Central memory CD8-positive, alpha-beta T cell (primary cell): ENCODE results near the gene USP20.
A peak's percentile ranks its signal among the peaks of the same experiment; 100 is the strongest.

Source experiments
- ATAC-seq: fragments of 150-1000 bp; cut with Tn5 transposase; replicated peaks from 2 replicates; pipeline ENCODE4 v1.10.0; 2022; ENCODE audit warnings: mild to moderate bottlenecking, moderate FRiP score, moderate number of reproducible peaks; ENCODE audit not compliant: poor library complexity, severe bottlenecking; ENCODE audit errors: extremely low read depth
- DNase-seq, 2 donors: peaks; one replicate each; pipeline ENCODE4 v3.0.0; 2021; ENCODE audit warnings: low spot score in 2 of 2
- H3K27ac Mint-ChIP-seq: one replicate; pipeline ENCODE4 v1.8.0; 2022; ENCODE audit warnings: low read depth, mild to moderate bottlenecking, moderate library complexity, mixed read lengths
- H3K27me3 Mint-ChIP-seq: one replicate; pipeline ENCODE4 v1.8.0; 2022; ENCODE audit warnings: mixed read lengths
- H3K36me3 Mint-ChIP-seq: one replicate; pipeline ENCODE4 v1.8.0; 2022; ENCODE audit warnings: mild to moderate bottlenecking, moderate library complexity, mixed read lengths; ENCODE audit not compliant: insufficient read depth
- H3K4me1 Mint-ChIP-seq: one replicate; pipeline ENCODE4 v1.8.0; 2022; ENCODE audit warnings: mixed read lengths
- H3K4me3 Mint-ChIP-seq: one replicate; pipeline ENCODE4 v1.8.0; 2022; ENCODE audit warnings: mild to moderate bottlenecking, moderate library complexity, mixed read lengths
- H3K9me3 Mint-ChIP-seq: one replicate; pipeline ENCODE4 v1.8.0; 2022; ENCODE audit warnings: mixed read lengths

USP20 gene

DNA sequence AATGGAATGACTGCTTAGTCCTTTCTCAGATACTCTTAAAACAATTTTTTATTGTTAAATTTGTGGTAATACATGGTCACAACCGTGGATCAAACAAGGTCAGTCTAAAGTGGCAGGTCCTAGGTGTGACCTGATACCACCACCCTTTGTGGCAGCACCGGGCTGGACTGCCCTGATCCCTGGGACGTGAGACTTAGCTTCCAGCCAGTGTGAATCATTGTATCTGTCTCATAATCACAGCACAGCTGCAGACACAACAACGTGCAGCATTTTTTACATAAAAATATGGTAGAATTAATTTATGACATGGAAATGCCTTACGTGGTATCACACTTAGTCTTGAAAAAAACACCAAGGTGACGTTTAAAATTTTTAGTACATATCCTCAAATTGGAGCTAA lies 24.5 kb upstream of the USP20 start:
- peaks cover 26% of the 10 kb centered on the region for H3K4me1 Mint-ChIP-seq
- no peaks in the 10 kb centered on the region for H3K9me3 Mint-ChIP-seq
- H3K4me3 Mint-ChIP-seq: no peak overlapping the region
- H3K27ac Mint-ChIP-seq: no peak overlapping the region
- peaks cover 46% of the 10 kb centered on the region for H3K36me3 Mint-ChIP-seq
- no peak for DNase-seq
- ATAC-seq: no peak
- no peaks in the 10 kb centered on the region for H3K27me3 Mint-ChIP-seq

DNA sequence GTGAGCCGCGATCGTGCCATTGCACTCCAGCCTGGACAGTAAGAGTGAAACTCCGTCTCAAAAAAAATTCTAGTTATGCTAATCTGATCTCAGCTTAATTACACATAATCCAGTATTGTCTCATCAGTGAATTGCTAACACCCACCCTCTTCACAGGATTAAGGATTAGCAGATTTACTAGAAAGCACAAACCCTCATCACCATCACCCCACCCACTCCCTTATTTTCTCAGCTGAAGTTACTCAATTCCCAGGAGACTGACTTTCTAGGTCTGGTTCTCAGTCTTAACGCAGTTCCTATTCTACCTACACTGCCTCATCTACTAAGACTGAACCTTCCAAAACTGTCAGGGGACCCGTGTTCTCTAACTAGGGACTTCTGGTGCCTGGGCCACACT lies 23.3 kb upstream of the USP20 start:
- Mint-ChIP-seq H3K4me3 (no peak overlapping the region), H3K4me1 (peaks cover 25% of the 10 kb centered on the region), H3K27ac (no peak overlapping the region), H3K36me3 (peaks cover 49% of the 10 kb centered on the region), H3K27me3 (no peaks in the 10 kb centered on the region), H3K9me3 (no peaks in the 10 kb centered on the region)
- DNase-seq (no peak), ATAC-seq (no peak)

DNA sequence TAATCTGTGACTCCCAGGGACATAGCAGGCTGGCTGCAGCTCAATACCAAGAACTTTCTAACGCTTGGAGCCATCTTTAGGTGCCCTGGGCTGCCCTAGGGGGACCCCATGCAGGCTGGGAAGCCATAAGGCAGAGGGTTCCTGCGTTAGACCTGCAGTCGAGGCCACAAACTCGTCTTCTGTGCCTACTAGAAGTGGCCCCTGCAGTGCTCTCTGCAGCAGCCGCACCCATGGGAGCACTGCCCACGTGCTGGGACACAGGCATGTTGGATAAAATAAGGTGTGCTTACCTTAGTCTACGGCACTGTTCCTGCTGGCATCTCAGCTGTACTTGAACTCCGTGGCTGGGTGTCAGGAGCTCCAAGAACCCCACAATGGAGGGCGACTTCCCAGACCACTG lies 22.9 kb upstream of the USP20 start:
- Mint-ChIP-seq H3K27ac (no peak overlapping the region), H3K4me3 (no peak overlapping the region), H3K4me1 (peaks cover 25% of the 10 kb centered on the region), H3K9me3 (no peaks in the 10 kb centered on the region), H3K36me3 (peaks cover 48% of the 10 kb centered on the region), H3K27me3 (no peaks in the 10 kb centered on the region)
- DNase-seq (no peak), ATAC-seq (no peak)

DNA sequence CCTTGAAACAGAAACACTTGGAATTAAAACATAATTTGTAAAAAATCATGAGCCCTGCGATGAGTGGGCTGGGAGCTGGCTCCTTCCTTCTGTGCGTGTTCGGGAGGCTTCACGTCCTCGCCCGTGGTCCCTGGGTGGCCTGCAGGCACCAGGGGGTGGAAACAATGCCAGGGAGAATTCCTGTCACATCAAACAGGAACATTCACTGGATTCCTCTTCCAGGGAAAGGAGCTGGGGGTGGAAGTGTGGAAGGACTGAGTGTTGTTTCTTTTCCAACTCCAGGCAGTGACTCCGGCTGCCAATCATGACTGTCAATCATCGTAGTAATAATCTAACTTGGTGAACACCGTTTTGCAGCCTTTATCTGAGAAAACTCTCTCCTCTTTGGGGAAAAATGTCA lies 21.6 kb upstream of the USP20 start:
- ATAC-seq (no peak), DNase-seq (no peak)
- no peak overlapping the region for H3K27ac Mint-ChIP-seq
- H3K27me3 Mint-ChIP-seq: no peaks in the 10 kb centered on the region
- peaks cover 47% of the 10 kb centered on the region for H3K36me3 Mint-ChIP-seq
- peaks cover 25% of the 10 kb centered on the region for H3K4me1 Mint-ChIP-seq
- no peak overlapping the region for H3K4me3 Mint-ChIP-seq
- H3K9me3 Mint-ChIP-seq: no peaks in the 10 kb centered on the region

DNA sequence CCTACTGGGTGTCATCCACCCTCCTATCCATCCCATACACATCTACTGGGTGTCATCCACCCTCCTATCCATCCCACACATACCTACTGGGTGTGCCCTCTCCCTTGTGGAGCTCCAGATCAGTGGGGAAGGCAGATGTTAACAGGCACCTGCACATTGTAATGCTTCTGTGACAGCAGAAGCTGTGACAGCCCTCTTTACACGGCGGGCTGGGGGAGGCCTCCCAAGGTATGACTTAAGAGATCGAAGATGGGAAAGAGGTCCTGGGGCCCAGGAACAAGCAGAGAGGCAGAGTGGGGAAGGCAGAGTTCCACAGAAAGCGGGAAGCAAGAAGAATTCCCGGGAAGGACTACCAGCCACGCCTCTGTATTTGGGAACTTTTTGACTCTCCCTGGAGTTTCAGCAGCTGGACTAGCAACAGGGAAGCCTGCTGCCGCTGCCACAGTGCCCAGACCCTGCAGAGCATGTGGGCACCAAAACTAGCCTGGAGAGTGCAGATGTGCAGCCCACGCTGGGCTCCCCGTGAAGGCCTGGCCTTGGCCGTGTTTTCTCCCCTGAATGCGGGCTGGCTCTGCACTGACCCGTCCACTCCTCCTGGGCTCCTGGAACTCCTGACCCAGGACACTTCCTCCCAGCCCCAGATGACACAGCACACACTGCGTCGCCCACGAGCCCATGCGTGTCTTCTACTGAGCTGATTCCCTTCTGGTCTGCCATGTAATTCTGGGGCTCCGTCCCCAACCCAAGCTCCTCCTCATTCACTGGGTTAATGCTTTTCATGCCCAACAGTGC lies 20.6 kb upstream of the USP20 start:
- no peak for ATAC-seq
- Mint-ChIP-seq H3K9me3 (no peaks in the 10 kb centered on the region), H3K4me1 (peaks cover 25% of the 10 kb centered on the region), H3K27ac (peak overlapping the region; percentile 62), H3K27me3 (no peaks in the 10 kb centered on the region), H3K4me3 (no peak overlapping the region), H3K36me3 (peaks cover 45% of the 10 kb centered on the region)
- DNase-seq: no peak

DNA sequence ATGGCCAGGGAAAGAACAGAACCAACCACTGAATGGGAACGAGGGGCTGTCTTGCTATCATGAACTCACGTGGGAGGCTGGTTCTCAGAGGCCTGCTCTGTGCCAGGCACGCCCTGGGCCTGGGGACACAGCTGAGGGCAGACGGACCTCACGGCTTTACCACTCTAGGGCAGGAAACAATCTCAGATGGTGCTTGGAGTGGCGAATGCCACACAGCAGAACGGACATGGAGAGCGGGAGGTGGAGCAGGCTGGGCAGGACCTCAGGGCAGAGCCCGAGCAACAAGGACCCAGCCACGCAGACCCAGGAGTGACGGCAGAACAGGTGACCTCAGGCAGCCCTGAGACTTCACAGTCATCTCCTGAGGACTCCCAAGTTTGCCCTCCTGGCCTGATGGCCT lies 20.0 kb upstream of the USP20 start:
- Mint-ChIP-seq H3K27ac (peak overlapping the region; percentile 62), H3K27me3 (no peaks in the 10 kb centered on the region), H3K36me3 (peaks cover 44% of the 10 kb centered on the region), H3K4me3 (no peak overlapping the region), H3K9me3 (no peaks in the 10 kb centered on the region), H3K4me1 (peaks cover 25% of the 10 kb centered on the region)
- DNase-seq (no peak), ATAC-seq (no peak)

DNA sequence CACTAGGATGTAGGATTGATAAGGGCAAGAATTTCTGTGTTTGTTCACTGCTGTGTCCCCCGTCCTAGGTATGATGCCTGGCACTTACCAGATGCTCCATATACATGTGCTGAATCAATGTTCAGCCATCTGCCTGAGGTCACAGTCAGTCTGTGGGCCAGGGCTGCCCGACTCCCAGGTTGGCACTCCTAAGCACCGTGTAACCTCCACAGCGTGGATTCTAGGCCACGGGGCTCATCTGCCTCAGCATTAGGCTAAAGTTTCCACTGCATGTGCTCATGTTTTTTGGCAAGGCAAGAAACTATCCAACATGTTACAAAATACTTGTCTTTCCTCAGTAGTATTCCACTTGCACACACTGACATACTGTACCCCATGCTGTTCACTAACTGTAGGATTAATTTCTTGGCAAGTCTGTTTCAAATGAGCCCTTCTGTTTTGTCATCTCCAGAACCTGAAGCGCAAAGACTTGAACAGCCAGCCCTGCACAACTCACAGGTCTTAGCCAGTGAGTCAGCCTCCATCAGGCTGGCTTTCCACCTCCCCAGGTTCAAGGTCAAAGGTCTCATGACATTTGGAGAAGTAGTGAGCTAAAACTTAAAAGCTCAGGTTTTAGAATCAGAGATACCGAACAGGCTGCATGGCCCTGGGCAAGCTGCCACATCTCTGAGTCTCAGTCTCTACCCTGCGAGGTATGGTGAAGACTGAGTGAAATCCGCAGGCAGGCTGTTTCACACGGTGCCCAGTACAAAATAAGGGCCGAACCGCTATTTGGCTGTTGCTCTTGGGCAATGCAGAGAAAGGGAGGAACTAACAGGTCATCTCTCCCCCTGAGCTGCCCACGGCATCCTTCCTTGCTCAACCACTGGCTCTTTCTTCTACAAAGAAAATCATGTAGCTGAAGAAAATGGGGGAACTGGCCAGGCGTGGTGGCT lies 18.5 kb upstream of the USP20 start:
- H3K4me3 Mint-ChIP-seq: no peak overlapping the region
- DNase-seq (no peak), ATAC-seq (no peak)
- H3K4me1 Mint-ChIP-seq: peaks cover 24% of the 10 kb centered on the region
- peaks cover 50% of the 10 kb centered on the region for H3K36me3 Mint-ChIP-seq
- H3K9me3 Mint-ChIP-seq: no peaks in the 10 kb centered on the region
- no peaks in the 10 kb centered on the region for H3K27me3 Mint-ChIP-seq
- peak overlapping the region; percentile 69 for H3K27ac Mint-ChIP-seq

DNA sequence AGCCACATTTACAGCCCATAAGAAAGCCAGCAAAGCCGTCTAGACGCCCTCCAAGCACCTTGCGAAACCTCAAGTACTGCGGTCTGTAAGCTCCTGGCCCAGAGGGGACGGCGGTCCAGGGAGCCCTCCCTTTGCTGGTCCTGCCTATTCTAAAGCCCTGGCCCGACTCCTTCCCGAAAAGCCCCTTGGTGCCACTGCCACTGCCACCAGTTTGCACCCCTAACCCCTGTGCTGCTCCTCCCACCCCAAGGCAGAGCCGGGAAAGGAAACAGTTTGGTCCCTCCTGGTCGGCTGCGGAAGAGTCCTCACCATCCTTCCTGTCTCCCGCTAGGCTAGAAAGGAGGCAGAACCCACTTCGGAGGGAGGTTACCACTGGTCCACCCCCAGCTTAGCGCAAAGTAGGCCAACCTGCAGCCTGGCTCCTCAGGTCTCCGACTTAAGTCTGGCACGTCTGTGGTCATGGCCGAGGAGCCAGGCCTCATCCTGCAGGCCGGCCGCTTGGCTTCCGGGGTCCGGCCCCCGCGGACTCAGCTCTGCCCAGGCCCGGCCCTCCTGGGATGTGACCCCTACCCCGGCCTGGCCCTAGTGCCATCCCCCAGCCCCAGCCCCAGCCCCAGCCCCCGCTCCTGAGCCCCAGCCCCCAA lies 12.2 kb upstream of the USP20 start:
- no peaks in the 10 kb centered on the region for H3K9me3 Mint-ChIP-seq
- peaks cover 41% of the 10 kb centered on the region for H3K36me3 Mint-ChIP-seq
- peak overlapping the region; percentile 87 for H3K27ac Mint-ChIP-seq
- ATAC-seq: peak; percentile 28
- H3K4me3 Mint-ChIP-seq: peak overlapping the region; percentile 86
- DNase-seq: no peak
- H3K27me3 Mint-ChIP-seq: no peaks in the 10 kb centered on the region
- peaks cover 11% of the 10 kb centered on the region for H3K4me1 Mint-ChIP-seq

DNA sequence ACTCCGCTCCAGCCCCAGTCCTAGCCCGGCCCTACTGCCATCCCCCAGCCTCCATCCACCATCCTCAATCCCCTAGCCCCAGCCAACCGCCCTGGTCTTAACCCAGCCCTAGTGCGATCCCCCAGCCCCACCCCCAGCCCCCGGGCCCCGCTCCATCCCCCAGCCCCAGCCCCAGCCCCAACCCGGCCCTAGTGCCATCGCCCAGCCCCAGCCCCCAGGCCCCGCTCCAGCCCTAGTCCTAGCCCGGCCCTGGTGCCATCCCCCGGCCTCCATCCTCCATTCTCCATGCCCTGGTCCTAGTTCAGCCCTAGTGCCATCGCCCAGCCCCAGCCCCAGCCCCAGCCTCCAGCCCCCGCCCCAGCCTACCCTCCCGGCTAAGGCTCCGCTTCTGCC lies 11.7 kb upstream of the USP20 start:
- Mint-ChIP-seq H3K4me3 (peak overlapping the region; percentile 86), H3K27ac (peak overlapping the region; percentile 87), H3K4me1 (peaks cover 11% of the 10 kb centered on the region), H3K9me3 (no peaks in the 10 kb centered on the region), H3K27me3 (no peaks in the 10 kb centered on the region), H3K36me3 (peaks cover 45% of the 10 kb centered on the region)
- ATAC-seq (peak; percentile 34), DNase-seq (no peak)

DNA sequence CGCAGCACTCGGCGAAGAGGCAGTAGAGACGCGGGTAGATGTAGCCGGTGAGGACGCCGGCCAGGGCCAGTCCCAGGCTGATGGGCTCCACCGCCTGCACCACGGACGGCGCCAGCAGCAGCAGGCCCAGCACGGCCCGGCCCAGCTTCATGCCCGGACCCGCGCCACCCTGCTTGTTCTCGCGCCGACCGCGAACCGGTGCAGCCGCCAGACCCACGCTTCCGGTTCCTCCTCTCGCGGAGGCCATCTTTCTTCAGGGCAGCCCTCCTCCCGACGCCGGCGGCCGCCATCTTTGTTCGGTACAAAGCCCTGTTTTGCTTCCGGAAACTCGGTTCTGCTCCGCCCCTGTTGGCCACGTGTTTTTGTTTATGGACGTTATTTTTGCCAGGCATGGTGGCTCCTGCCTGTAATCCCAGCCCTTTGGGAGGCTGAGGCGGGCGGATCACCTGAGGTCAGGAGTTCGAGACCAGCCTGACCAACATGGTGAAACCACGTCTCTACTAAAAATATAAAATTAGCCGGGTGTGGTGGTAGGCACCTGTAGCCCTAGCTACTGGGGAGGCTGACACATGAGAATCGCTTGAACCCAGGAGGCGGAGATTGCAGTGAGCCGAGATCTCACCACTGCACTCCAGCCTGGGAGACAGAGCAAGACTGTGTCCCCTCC lies 11.2 kb upstream of the USP20 start, which contains the start of gene TOR1A:
Gene TOR1A (minus strand): TSS at position 202 of the 667 bp plus-strand sequence. CDS start 51 bp downstream, at position 151.
- Mint-ChIP-seq H3K27me3 (no peaks in the 10 kb centered on the region), H3K4me1 (peaks cover 11% of the 10 kb centered on the region), H3K27ac (peak within 1 kb of the TSS; percentile 87), H3K36me3 (peaks cover 45% of the 10 kb centered on the region), H3K9me3 (no peaks in the 10 kb centered on the region), H3K4me3 (peak within 1 kb of the TSS; percentile 86)
- ATAC-seq: peak; percentile 90
- peak; percentile 89 for DNase-seq

DNA sequence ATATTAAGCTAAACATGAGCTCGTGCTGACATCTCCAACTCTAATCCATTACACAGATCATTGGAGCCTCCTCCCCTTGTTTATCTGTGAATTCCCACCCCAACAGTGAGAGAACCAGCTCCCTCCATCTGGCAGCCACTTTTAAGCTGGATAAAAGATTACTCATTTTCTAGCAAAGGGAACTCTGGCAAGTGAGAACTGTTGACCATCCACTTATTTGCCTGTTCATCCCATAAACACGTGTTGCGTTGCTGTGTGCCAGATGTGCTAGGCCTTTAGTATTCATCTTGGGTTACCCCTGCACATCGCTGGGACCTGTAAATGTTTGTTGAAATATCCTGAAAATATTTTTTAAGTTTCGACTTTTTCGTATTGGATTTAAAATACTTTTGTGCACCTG lies 8.9 kb upstream of the USP20 start:
- Mint-ChIP-seq H3K4me3 (no peak overlapping the region), H3K27ac (no peak overlapping the region), H3K27me3 (no peaks in the 10 kb centered on the region), H3K36me3 (peaks cover 58% of the 10 kb centered on the region), H3K9me3 (no peaks in the 10 kb centered on the region), H3K4me1 (peaks cover 11% of the 10 kb centered on the region)
- ATAC-seq (no peak), DNase-seq (no peak)

DNA sequence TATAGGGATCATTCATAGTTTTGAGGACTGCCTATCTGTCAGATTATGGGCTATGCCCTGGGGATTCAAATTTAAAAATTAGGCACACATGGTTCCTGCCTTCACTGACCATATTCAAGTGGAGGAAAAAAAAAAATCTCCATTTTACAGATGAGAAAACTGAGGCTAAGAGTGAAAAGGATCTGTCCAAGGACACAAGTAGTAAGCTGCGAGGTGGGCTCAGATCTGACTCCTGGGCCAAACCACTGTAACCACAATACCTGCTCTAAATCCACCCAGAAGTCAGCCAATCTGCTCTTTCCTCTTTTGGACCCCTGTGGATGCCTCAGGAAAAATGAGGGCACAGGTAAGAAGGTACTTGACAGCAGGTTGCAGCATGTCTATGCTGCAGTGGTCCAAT lies 8.5 kb upstream of the USP20 start:
- Mint-ChIP-seq H3K4me3 (no peak overlapping the region), H3K27me3 (no peaks in the 10 kb centered on the region), H3K36me3 (peaks cover 59% of the 10 kb centered on the region), H3K4me1 (peaks cover 11% of the 10 kb centered on the region), H3K9me3 (no peaks in the 10 kb centered on the region), H3K27ac (no peak overlapping the region)
- DNase-seq: no peak
- no peak for ATAC-seq
